ENCODE results near the gene PTMA. TPM values are rescaled to one million over a fixed set of nuclear protein-coding genes. Genes with fewer than 3 reads are reported as not detected.
"Not testable (repeated sequence)": the region's sequence is repeated elsewhere in the genome, so short reads cannot be mapped to it uniquely, and the experiment has no call there.

The PTMA gene
- total RNA-seq, 1 donor from 2014 or later, result 2,259 TPM

- intact Hi-C loops (cut with micrococcal nuclease), result loop anchor here (2.0 kb wide), 1 partner anchor 245 kb away; the partner anchor contains the start of gene NCL
- H3K9me3 Mint-ChIP-seq, result no peaks in the 10 kb centered on the region
- no peaks in the 10 kb centered on the region for H3K27me3 Mint-ChIP-seq (ENCODE audit: low read depth)
- peaks cover 54% of the 10 kb centered on the region for H3K36me3 Mint-ChIP-seq (ENCODE audit: low read depth)
- H3K27ac Mint-ChIP-seq, result peak overlapping the region; percentile 95
- H3K4me1 Mint-ChIP-seq (ENCODE audit: low read depth), result peaks cover 33% of the 10 kb centered on the region
- DNase-seq (ENCODE audit: low spot score), result no peak
- H3K4me3 Mint-ChIP-seq (ENCODE audit: low read depth), result peak overlapping the region; percentile 91
Observed at GRCh38 chr2:231709636-231709980, 1.3 kb downstream of the PTMA start.

- peak overlapping the region; percentile 95 for H3K27ac Mint-ChIP-seq
- H3K4me3 Mint-ChIP-seq (ENCODE audit: low read depth), result peak overlapping the region; percentile 96
- peaks cover 55% of the 10 kb centered on the region for H3K36me3 Mint-ChIP-seq (ENCODE audit: low read depth)
Observed at GRCh38 chr2:231709981-231710798, 1.9 kb downstream of the PTMA start.

DNA sequence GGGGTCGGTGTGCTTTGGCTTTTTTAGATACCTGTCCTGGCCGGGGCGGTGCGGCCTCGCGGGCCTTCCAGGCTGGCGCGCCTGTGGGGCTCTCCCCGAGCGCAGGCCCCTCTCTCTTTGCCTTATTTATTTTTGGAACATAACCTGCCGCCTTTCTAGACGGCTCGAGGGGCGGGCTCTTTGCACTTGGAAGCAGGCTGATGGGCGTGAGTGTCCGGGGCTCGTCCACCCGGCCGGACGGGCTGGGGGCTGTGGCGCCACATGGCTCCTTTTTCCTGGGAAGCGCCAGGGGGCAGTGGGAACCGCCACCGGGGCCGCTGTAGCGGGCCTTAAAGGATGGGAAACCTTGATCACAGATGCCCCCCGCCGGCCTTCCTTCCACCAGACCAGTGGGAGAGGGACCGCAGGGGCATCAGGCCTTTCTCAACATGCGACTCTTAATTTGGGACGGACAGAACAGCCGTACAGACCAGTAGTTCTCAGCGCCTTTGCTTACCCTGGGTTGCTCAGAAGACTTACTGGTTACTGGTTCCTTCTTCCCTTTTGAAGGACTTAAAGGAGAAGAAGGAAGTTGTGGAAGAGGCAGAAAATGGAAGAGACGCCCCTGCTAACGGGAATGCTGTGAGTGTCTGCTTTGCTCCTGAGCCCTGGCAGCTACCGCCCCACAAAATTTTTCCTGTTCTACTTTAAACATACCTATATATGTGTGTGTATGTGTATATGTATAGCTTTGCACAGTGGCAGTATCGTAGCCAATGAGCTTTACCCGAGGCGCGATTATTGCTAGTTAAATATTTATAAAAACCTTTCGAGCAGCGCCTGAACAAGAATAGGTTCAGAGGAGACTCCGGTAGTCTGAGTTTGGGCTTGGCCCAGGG lies 2.7 kb downstream of the PTMA start:
- no peak for DNase-seq (ENCODE audit: low spot score)
- Mint-ChIP-seq H3K4me3 (ENCODE audit: low read depth) (peak overlapping the region; percentile 96), H3K36me3 (ENCODE audit: low read depth) (peaks cover 57% of the 10 kb centered on the region), H3K9me3 (no peaks in the 10 kb centered on the region), H3K27me3 (ENCODE audit: low read depth) (no peaks in the 10 kb centered on the region), H3K4me1 (ENCODE audit: low read depth) (peaks cover 36% of the 10 kb centered on the region), H3K27ac (peak overlapping the region; percentile 98)
- intact Hi-C loops (cut with micrococcal nuclease), result no loop called here

More at GRCh38 chr2:231709981-231710798, 1.9 kb downstream of the PTMA start:
- Mint-ChIP-seq H3K4me1 (ENCODE audit: low read depth) (peaks cover 34% of the 10 kb centered on the region), H3K9me3 (no peaks in the 10 kb centered on the region), H3K27me3 (ENCODE audit: low read depth) (no peaks in the 10 kb centered on the region)
- intact Hi-C loops (cut with micrococcal nuclease), result loop anchor here (2.0 kb wide), 1 partner anchor 245 kb away; the partner anchor contains the start of gene NCL
- peak; percentile 89 for DNase-seq (ENCODE audit: low spot score)

DNA sequence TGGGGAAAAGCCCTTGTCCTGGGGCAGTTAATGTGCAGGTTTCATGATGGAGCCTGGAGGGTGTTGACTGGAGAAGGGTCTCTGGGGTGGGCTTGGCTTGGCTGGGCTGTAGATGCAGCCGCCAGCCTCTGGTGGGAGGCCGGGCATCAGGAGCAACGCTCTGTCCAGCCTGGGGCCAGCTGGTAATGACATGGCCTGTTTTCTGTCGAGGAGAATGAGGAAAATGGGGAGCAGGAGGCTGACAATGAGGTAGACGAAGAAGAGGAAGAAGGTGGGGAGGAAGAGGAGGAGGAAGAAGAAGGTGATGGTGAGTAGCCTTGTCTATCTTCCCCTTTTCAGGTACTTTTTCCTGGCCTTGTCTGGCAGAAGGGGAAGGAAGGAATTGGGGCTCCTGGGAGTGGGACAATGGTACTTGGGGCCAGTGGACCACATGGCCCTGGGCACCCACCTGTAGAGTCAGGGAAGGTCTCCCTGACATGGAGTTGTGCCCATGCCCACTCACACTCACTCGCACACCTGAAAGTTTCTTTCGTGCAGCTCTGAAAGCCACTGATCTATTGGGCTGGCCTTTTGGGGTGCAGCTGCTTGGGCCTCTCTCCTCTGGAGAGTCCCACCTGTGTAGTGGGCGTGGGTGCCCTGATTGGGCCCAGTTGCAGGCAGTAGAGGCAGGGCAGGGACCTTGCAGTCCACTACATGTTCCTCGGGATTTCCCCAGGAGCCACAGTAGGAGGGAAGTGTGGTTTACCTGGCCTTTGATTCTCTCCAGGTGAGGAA lies 3.5 kb downstream of the PTMA start:
- H3K9me3 Mint-ChIP-seq, result no peaks in the 10 kb centered on the region
- peaks cover 57% of the 10 kb centered on the region for H3K36me3 Mint-ChIP-seq (ENCODE audit: low read depth)
- H3K27ac Mint-ChIP-seq, result peak overlapping the region; percentile 98
- peak overlapping the region; percentile 96 for H3K4me3 Mint-ChIP-seq (ENCODE audit: low read depth)
- intact Hi-C loops (cut with micrococcal nuclease), result no loop called here
- DNase-seq (ENCODE audit: low spot score), result no peak
- H3K4me1 Mint-ChIP-seq (ENCODE audit: low read depth), result peaks cover 34% of the 10 kb centered on the region
- H3K27me3 Mint-ChIP-seq (ENCODE audit: low read depth), result no peaks in the 10 kb centered on the region

DNA sequence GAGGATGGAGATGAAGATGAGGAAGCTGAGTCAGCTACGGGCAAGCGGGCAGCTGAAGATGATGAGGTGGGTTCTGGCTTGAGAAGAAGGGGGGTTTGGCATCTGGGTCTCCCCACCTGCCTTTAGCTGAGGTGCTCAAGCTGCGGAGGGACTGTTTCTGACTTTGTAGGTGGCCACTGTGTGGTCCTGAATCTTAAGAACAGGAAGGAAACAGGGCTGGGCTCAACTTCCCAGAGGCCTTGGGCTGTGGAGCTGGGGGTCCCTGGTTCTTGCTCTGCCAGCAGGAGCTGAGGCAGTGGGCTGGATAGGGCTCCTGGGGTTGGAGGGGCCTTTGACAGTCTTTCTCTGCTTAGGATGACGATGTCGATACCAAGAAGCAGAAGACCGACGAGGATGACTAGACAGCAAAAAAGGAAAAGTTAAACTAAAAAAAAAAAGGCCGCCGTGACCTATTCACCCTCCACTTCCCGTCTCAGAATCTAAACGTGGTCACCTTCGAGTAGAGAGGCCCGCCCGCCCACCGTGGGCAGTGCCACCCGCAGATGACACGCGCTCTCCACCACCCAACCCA lies 4.2 kb downstream of the PTMA start:
- H3K9me3 Mint-ChIP-seq; intact Hi-C loops (cut with micrococcal nuclease); H3K27me3 Mint-ChIP-seq (ENCODE audit: low read depth): not testable (repeated sequence)
- DNase-seq (ENCODE audit: low spot score), result peak; percentile 44
- H3K36me3 Mint-ChIP-seq (ENCODE audit: low read depth), result peaks cover 57% of the 10 kb centered on the region
- H3K4me3 Mint-ChIP-seq (ENCODE audit: low read depth), result peak overlapping the region; percentile 96
- peak overlapping the region; percentile 98 for H3K27ac Mint-ChIP-seq
- peaks cover 34% of the 10 kb centered on the region for H3K4me1 Mint-ChIP-seq (ENCODE audit: low read depth)

DNA sequence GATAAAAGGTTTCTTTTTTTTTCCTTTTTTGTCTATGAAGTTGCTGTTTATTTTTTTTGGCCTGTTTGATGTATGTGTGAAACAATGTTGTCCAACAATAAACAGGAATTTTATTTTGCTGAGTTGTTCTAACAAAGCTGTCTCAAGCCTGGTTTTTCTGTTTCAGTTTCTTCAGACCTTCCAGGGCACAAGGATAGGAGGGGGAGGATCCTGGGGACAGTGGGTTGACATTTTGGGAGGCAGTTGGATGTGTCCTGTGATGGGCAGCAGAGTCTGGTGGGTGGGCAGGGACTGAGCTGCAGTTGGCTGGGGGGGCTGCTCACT lies 5.0 kb downstream of the PTMA start:
- Mint-ChIP-seq H3K27ac (peak overlapping the region; percentile 95), H3K4me1 (ENCODE audit: low read depth) (peaks cover 34% of the 10 kb centered on the region), H3K4me3 (ENCODE audit: low read depth) (peak overlapping the region; percentile 67), H3K36me3 (ENCODE audit: low read depth) (peaks cover 56% of the 10 kb centered on the region)
- intact Hi-C loops (cut with micrococcal nuclease); H3K27me3 Mint-ChIP-seq (ENCODE audit: low read depth); H3K9me3 Mint-ChIP-seq; DNase-seq (ENCODE audit: low spot score): not testable (repeated sequence)

- Mint-ChIP-seq H3K36me3 (ENCODE audit: low read depth) (peaks cover 51% of the 10 kb centered on the region), H3K4me3 (ENCODE audit: low read depth) (peak overlapping the region; percentile 67), H3K27ac (peak overlapping the region; percentile 95), H3K4me1 (ENCODE audit: low read depth) (peaks cover 34% of the 10 kb centered on the region), H3K9me3 (no peaks in the 10 kb centered on the region), H3K27me3 (ENCODE audit: low read depth) (no peaks in the 10 kb centered on the region)
- intact Hi-C loops (cut with micrococcal nuclease), result no loop called here
- DNase-seq (ENCODE audit: low spot score), result peak; percentile 84
Observed at GRCh38 chr2:231713730-231714638, 5.7 kb downstream of the PTMA start.

GRCh38 chr2:231714639-231715498 lies 6.5 kb downstream of the PTMA start:
- intact Hi-C loops (cut with micrococcal nuclease), result loop anchor here (1.0 kb wide), 2 partner anchors 38 to 103 kb away; no protein-coding TSS in a partner anchor
- no peaks in the 10 kb centered on the region for H3K27me3 Mint-ChIP-seq (ENCODE audit: low read depth)
- H3K9me3 Mint-ChIP-seq, result no peaks in the 10 kb centered on the region
- H3K36me3 Mint-ChIP-seq (ENCODE audit: low read depth), result peaks cover 44% of the 10 kb centered on the region
- H3K4me3 Mint-ChIP-seq (ENCODE audit: low read depth), result no peak overlapping the region
- peak; percentile 70 for DNase-seq (ENCODE audit: low spot score)
- H3K27ac Mint-ChIP-seq, result peak overlapping the region; percentile 95
- H3K4me1 Mint-ChIP-seq (ENCODE audit: low read depth), result peaks cover 34% of the 10 kb centered on the region

DNA sequence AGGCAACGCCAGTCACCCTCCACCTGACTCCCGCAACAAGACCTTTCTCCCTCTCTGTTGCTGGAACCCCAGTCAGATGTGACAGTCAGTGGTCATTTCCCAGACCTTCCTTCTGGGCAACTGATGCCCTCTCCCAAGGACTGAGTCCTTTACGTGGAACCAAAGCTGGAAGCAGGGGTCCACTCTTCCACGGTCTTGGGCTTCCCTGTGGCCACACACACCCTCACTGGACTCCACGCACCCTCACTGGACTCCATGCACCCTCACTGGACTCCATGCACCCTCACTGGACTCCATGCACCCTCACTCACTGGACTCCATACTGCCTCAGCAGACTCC lies 7.1 kb downstream of the PTMA start:
- no peak overlapping the region for H3K4me3 Mint-ChIP-seq (ENCODE audit: low read depth)
- peaks cover 42% of the 10 kb centered on the region for H3K36me3 Mint-ChIP-seq (ENCODE audit: low read depth)
- intact Hi-C loops (cut with micrococcal nuclease), result loop anchor here (1.0 kb wide), 2 partner anchors 38 to 103 kb away; no protein-coding TSS in a partner anchor
- peak overlapping the region; percentile 58 for H3K27ac Mint-ChIP-seq
- no peaks in the 10 kb centered on the region for H3K9me3 Mint-ChIP-seq
- DNase-seq (ENCODE audit: low spot score), result no peak
- H3K4me1 Mint-ChIP-seq (ENCODE audit: low read depth), result peaks cover 34% of the 10 kb centered on the region
- H3K27me3 Mint-ChIP-seq (ENCODE audit: low read depth), result no peaks in the 10 kb centered on the region

DNA sequence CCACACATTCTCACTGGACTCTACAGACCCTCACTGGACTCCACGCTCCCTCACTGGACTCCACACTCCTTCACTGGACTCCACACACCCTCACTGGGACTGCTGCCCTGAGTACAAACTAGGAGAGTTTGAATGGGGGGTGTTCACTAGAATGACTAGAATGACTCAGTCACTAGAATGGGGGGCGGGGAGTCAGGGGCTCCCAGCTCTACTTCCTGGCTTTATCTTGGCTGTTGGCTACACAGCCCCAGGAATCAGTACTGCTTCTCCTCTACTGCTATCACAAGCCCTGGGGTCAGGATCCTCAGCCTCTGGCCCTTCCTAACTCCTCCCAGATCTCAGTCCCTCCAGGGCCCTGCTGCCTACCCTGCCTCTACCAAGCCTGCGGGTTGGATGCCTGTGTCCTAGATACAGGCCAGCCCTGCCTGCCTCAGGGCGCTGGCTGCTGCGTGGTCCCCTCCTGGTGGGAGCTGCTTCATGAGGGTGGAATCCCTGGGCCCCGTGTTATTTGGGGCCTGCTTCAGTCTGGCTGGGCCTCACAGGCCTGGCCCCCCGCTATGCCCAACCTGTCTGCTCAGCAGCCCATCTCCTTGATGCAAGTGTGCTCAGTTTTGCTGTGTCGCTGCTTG lies 7.8 kb downstream of the PTMA start:
- Mint-ChIP-seq H3K4me1 (ENCODE audit: low read depth) (peaks cover 34% of the 10 kb centered on the region), H3K27ac (peak overlapping the region; percentile 58), H3K9me3 (no peaks in the 10 kb centered on the region), H3K36me3 (ENCODE audit: low read depth) (peaks cover 37% of the 10 kb centered on the region), H3K4me3 (ENCODE audit: low read depth) (no peak overlapping the region), H3K27me3 (ENCODE audit: low read depth) (no peaks in the 10 kb centered on the region)
- DNase-seq (ENCODE audit: low spot score), result no peak
- intact Hi-C loops (cut with micrococcal nuclease), result loop anchor here (1.0 kb wide), 2 partner anchors 39 to 104 kb away; no protein-coding TSS in a partner anchor

Data from activated T-helper 2 cell treated with anti-CD3 and anti-CD28 coated beads, Interferon-gamma antibody, Interleukin-2, Interleukin-4, amounts not matched to agents 10 μg/mL and 5 μg/mL and 100 μg/mL, durations not matched to agents 14 hours and 24 hours and 36 hours (primary cell).